CD4-positive, alpha-beta T cell treated with Interleukin-6 for 4 hours (primary cell): ENCODE measurements around the gene DUOXA1.
"Not testable (repeated sequence)": the region's sequence is repeated elsewhere in the genome, so short reads cannot be mapped to it uniquely, and the experiment has no call there.

Experiments
- DNase-seq: peaks from one replicate; pipeline ENCODE4 v3.0.0-alpha.2; 2020; ENCODE audit warnings: mixed read lengths

Gene DUOXA1

GRCh38 chr15:45150481-45150880 lies 20.8 kb upstream of the DUOXA1 start:
- DNase-seq, result no peak

- no peak for DNase-seq
Observed at GRCh38 chr15:45149060-45149459, 19.4 kb upstream of the DUOXA1 start.

- DNase-seq, result no peak
Observed at GRCh38 chr15:45148076-45149059, 18.7 kb upstream of the DUOXA1 start.

- no peak for DNase-seq
Observed at GRCh38 chr15:45147606-45148005, 17.9 kb upstream of the DUOXA1 start.

GRCh38 chr15:45146405-45146804 lies 16.7 kb upstream of the DUOXA1 start:
- DNase-seq, result no peak

GRCh38 chr15:45144775-45145174 lies 15.1 kb upstream of the DUOXA1 start:
- DNase-seq, result no peak

GRCh38 chr15:45143946-45144345 lies 14.3 kb upstream of the DUOXA1 start:
- DNase-seq, result no peak

GRCh38 chr15:45143056-45143455 lies 13.4 kb upstream of the DUOXA1 start:
- no peak for DNase-seq

GRCh38 chr15:45141386-45141785 lies 11.7 kb upstream of the DUOXA1 start:
- no peak for DNase-seq

- no peak for DNase-seq
Observed at GRCh38 chr15:45140557-45141250, 11.0 kb upstream of the DUOXA1 start.

- no peak for DNase-seq
Observed at GRCh38 chr15:45139770-45140169, 10.1 kb upstream of the DUOXA1 start.

- DNase-seq, result no peak
Observed at GRCh38 chr15:45138814-45139765, 9.4 kb upstream of the DUOXA1 start.

- DNase-seq, result no peak
Observed at GRCh38 chr15:45137703-45138102, 8.0 kb upstream of the DUOXA1 start.

- DNase-seq, result peak; percentile 37
Observed at GRCh38 chr15:45136378-45136764, 6.7 kb upstream of the DUOXA1 start.

- not testable (repeated sequence) for DNase-seq
Observed at GRCh38 chr15:45135705-45136377, 6.2 kb upstream of the DUOXA1 start.

GRCh38 chr15:45134682-45135604 lies 5.3 kb upstream of the DUOXA1 start:
- DNase-seq, result peak; percentile 31

- DNase-seq, result no peak
Observed at GRCh38 chr15:45134046-45134445, 4.4 kb upstream of the DUOXA1 start.

- no peak for DNase-seq
Observed at GRCh38 chr15:45133561-45133920, 3.9 kb upstream of the DUOXA1 start.

- no peak for DNase-seq
Observed at GRCh38 chr15:45132844-45133560, 3.3 kb upstream of the DUOXA1 start.

GRCh38 chr15:45131510-45131909 lies 1.8 kb upstream of the DUOXA1 start:
- DNase-seq, result no peak
